Endothelial cell of umbilical vein (primary cell): Measurements from ENCODE around the gene UPF3A. TPM values are rescaled to one million over a fixed set of nuclear protein-coding genes. Genes with fewer than 3 reads are reported as not detected.

Experiments used
- BruUV-seq: library from RNA; stranded (reverse); fragments of 400-500 nt; replicated peaks from 2 replicates; lab custom pipeline; 2021; lab: Mats Ljungman, UMichigan
- CTCF ChIA-PET: fragments of 300-600, 350-600 bp; sonication (Branson Sonifier 250); formaldehyde crosslinking; loops from one replicate; lab custom pipeline; 2021; ENCODE audit warnings: antibody characterized with exemption, inconsistent platforms; lab: Charles Lee
- POLR2A ChIA-PET: fragments of 300-600, 350-600 bp; sonication (Branson Sonifier 250); formaldehyde crosslinking; loops from one replicate; lab custom pipeline; 2021; ENCODE audit warnings: antibody characterized with exemption, inconsistent platforms; lab: Charles Lee
- DNase-seq: peaks from one replicate; pipeline ENCODE4 v3.0.0-alpha.2; 2011; ENCODE audit warnings: low read depth, low spot score
- FAIRE-seq: peaks from 2 replicates; lab custom pipeline; 2011; peaks lifted over from hg19 to GRCh38; lab: Jason Lieb, UNC
- H2AFZ ChIP-seq: 2 replicates; pipeline ENCODE4 v1.6.0; 2012; ENCODE audit warnings: low read depth, low read length, control low read depth, inconsistent platforms
- H3K27ac ChIP-seq: 2 replicates; pipeline ENCODE4 v1.5.1; 2011; ENCODE audit warnings: low read depth, mild to moderate bottlenecking, control low read depth, low read length, moderate library complexity; ENCODE audit not compliant: insufficient read depth
- H3K27me3 ChIP-seq, 2 experiments: 2 replicates each; pipeline versions ENCODE4 v1.6.0 to v1.6.1; 2011; ENCODE audit warnings: low read length in 2 of 2, mixed read lengths in 1 of 2; ENCODE audit not compliant: control insufficient read depth in 2 of 2, insufficient read depth in 2 of 2
- H3K36me3 ChIP-seq, 2 experiments: 2 replicates in 1 of 2; 3 replicates in 1 of 2; pipeline ENCODE4 v1.5.1; 2011; ENCODE audit warnings: low read length in 2 of 2, mild to moderate bottlenecking in 1 of 2, moderate library complexity in 1 of 2; ENCODE audit not compliant: control insufficient read depth in 2 of 2, insufficient read depth in 2 of 2; ENCODE audit errors: extremely low read depth in 1 of 2
- H3K4me1 ChIP-seq: 3 replicates; pipeline ENCODE4 v1.5.1; 2011; ENCODE audit warnings: mild to moderate bottlenecking, low read length; ENCODE audit not compliant: control insufficient read depth, insufficient read depth; ENCODE audit errors: extremely low read depth
- H3K4me2 ChIP-seq: 2 replicates; pipeline ENCODE4 v1.6.1; 2011; ENCODE audit warnings: low read length, control low read depth, mixed read lengths; ENCODE audit not compliant: insufficient read depth
- H3K4me3 ChIP-seq, 3 experiments: fragments of 200-600 bp in 1 of 3; sonication (generic), shearing (Covaris generic) in 1 of 3; replicated peaks in 1 of 3; 2 replicates each; pipeline ENCODE4 v1.5.1; 2011 to 2016; ENCODE audit warnings: control low read depth in 3 of 3, low read length in 3 of 3, mild to moderate bottlenecking in 2 of 3, inconsistent platforms in 1 of 3, low read depth in 1 of 3, moderate library complexity in 1 of 3; ENCODE audit not compliant: insufficient read depth in 1 of 3
- H3K79me2 ChIP-seq: 2 replicates; pipeline ENCODE4 v1.6.0; 2012; ENCODE audit warnings: low read length, inconsistent platforms; ENCODE audit not compliant: control insufficient read depth, insufficient read depth
- H3K9ac ChIP-seq: replicated peaks from 2 replicates; pipeline ENCODE3; 2011; ENCODE audit warnings: low read length, control low read depth; ENCODE audit not compliant: insufficient read depth; ENCODE audit errors: extremely low read depth
- H3K9me1 ChIP-seq: replicated peaks from 3 replicates; pipeline ENCODE4 v1.6.0; 2011; ENCODE audit warnings: mild to moderate bottlenecking, low read length; ENCODE audit not compliant: control insufficient read depth, insufficient read depth; ENCODE audit errors: extremely low read depth
- H3K9me3 ChIP-seq: replicated peaks from 2 replicates; pipeline ENCODE4 v1.5.1; 2012; ENCODE audit warnings: low read length, inconsistent platforms; ENCODE audit not compliant: control insufficient read depth, insufficient read depth
- H4K20me1 ChIP-seq: replicated peaks from 2 replicates; pipeline ENCODE3; 2011; ENCODE audit warnings: mild to moderate bottlenecking, low read length; ENCODE audit not compliant: control insufficient read depth, insufficient read depth; ENCODE audit errors: extremely low read depth
- CTCF ChIP-seq, 2 donors: IDR thresholded peaks; 1 replicate in 1 of 2; 2 replicates in 1 of 2; pipeline ENCODE4 v1.5.1; 2011; ENCODE audit warnings: low read length in 2 of 2, mild to moderate bottlenecking in 2 of 2, moderate library complexity in 2 of 2, control low read depth in 1 of 2, inconsistent platforms in 1 of 2, low read depth in 1 of 2; ENCODE audit not compliant: insufficient read depth in 1 of 2; ENCODE audit errors: extremely low read depth in 1 of 2
- FOS ChIP-seq: IDR thresholded peaks from 2 replicates; pipeline ENCODE4 v1.6.1; 2011; ENCODE audit warnings: mild to moderate bottlenecking, low read length, moderate library complexity, borderline replicate concordance; ENCODE audit not compliant: insufficient read depth
- GATA2 ChIP-seq: IDR thresholded peaks from 2 replicates; pipeline ENCODE4 v1.7.0; 2011; ENCODE audit warnings: low read depth, mild to moderate bottlenecking, moderate library complexity, mixed read lengths, low read length; ENCODE audit not compliant: insufficient read length, insufficient read depth
- JUN ChIP-seq: IDR thresholded peaks from 2 replicates; pipeline ENCODE4 v1.6.1; 2011; ENCODE audit warnings: borderline replicate concordance, low read depth; ENCODE audit not compliant: insufficient read length, insufficient read depth
- MAX ChIP-seq: IDR thresholded peaks from 2 replicates; pipeline ENCODE4 v1.6.1; 2011; ENCODE audit not compliant: insufficient read depth, insufficient read length
- MYC ChIP-seq: IDR thresholded peaks from one replicate; pipeline ENCODE4 v1.6.1; 2011; ENCODE audit warnings: mild to moderate bottlenecking, low read depth, low read length
- POLR2AphosphoS5 ChIP-seq: IDR thresholded peaks from 2 replicates; pipeline ENCODE4 v1.6.1; 2012; ENCODE audit warnings: low read depth, mild to moderate bottlenecking, control low read depth, low read length, moderate library complexity; ENCODE audit not compliant: insufficient read depth
- dilution Hi-C: fragments of 300-500 bp; cut with MboI; formaldehyde crosslinking; loops from one replicate; pipeline ENCODE4 v1.15.0; 2019; ENCODE audit warnings: low sequenced_read_pairs; ENCODE audit not compliant: extremely low pct_ligation_motif_present
- intact Hi-C: fragments of 100-400 bp; cut with micrococcal nuclease; formaldehyde crosslinking; loops from one replicate; pipeline ENCODE4 v1.10.0; 2022
- polyA plus RNA-seq, 4 experiments: library from polyadenylated mRNA; depleted of rRNA in 3 of 4; stranded (reverse) in 3 of 4; unstranded in 1 of 4; fragments of >200 nt; gene quantifications; 2 replicates each; pipeline versions ENCODE4 v1.2.1 to v1.2.3, GENCODE V29; 2011 to 2012; ENCODE audit warnings: missing spikeins in 1 of 4
- total RNA-seq: library from RNA; stranded (reverse); gene quantifications from 2 replicates; pipeline ENCODE4 v1.2.3, GENCODE V29; 2021

The UPF3A gene
- total and polyA plus RNA-seq, 2 donors (not counting 3 experiments of a cell fraction or from before 2014, with no cell fraction given), result 37.2 to 75.4 TPM

GRCh38 chr13:114303700-114304327 is 22.4 kb downstream of the UPF3A start:
- TF ChIP-seq JUN, result no peak
- no peaks in the 10 kb centered on the region for H3K27me3 ChIP-seq
- dilution Hi-C loops, result no loop called here

GRCh38 chr13:114304346-114305034 is 23.1 kb downstream of the UPF3A start:
- no peak for FAIRE-seq
- Histone ChIP-seq H4K20me1 (no peaks in the 10 kb centered on the region), H3K4me1 (no peaks in the 10 kb centered on the region), H3K9me1 (no peaks in the 10 kb centered on the region), H3K9me3 (no peaks in the 10 kb centered on the region), H3K36me3 (peaks cover 7 to 17% of the 10 kb centered on the region in 2 experiments), H3K27me3 (no peaks in the 10 kb centered on the region), H3K27ac (no peak overlapping the region), H3K79me2 (no peaks in the 10 kb centered on the region), H3K9ac (no peak overlapping the region), H2AFZ (no peak overlapping the region), H3K4me2 (no peak overlapping the region), H3K4me3 (no peak overlapping the region)
- no peak for DNase-seq
- TF ChIP-seq MYC, result no peak
- TF ChIP-seq CTCF (IDR thresholded peaks at IDR 0.05; ENCODE audit: extremely low read depth in 1 of 2, insufficient read depth in 1 of 2, low read depth in 1 of 2, low read length in 2 of 2), result no peak
- no peak for TF ChIP-seq POLR2AphosphoS5
- TF ChIP-seq GATA2, result no peak
- no peak for TF ChIP-seq MAX
- no peak for TF ChIP-seq FOS
- POLR2A ChIA-PET, result no interaction called here
- intact Hi-C loops (no loop called here), dilution Hi-C loops (no loop called here)
- CTCF ChIA-PET, result no interaction called here
- no TSS peak for BruUV-seq

More at GRCh38 chr13:114303700-114304327, 22.4 kb downstream of the UPF3A start:
- Histone ChIP-seq H3K27ac (no peak overlapping the region), H3K4me3 (no peak overlapping the region), H3K9ac (no peak overlapping the region), H3K79me2 (no peaks in the 10 kb centered on the region), H3K36me3 (peaks cover 11 to 21% of the 10 kb centered on the region in 2 experiments), H4K20me1 (no peaks in the 10 kb centered on the region), H3K4me2 (no peak overlapping the region), H3K9me1 (no peaks in the 10 kb centered on the region), H3K4me1 (no peaks in the 10 kb centered on the region), H2AFZ (no peak overlapping the region), H3K9me3 (no peaks in the 10 kb centered on the region)
- intact Hi-C loops, result no loop called here
- FAIRE-seq (no peak), DNase-seq (no peak)
- CTCF ChIA-PET, result interaction anchor here (0.7 kb wide), 1 partner anchor 14 kb away, joined by 3 read pairs; no protein-coding TSS in a partner anchor
- POLR2A ChIA-PET, result no interaction called here
- no TSS peak for BruUV-seq
